H7 (cell line): ENCODE measurements around the gene DRC7. TPM values are rescaled to one million over a fixed set of nuclear protein-coding genes. Genes with fewer than 3 reads are reported as not detected.
A peak's percentile ranks its signal among the peaks of the same experiment; 100 is the strongest.

Experiments
- DNase-seq: peaks from one replicate; pipeline ENCODE4 v3.0.0; 2012
- H3K27me3 ChIP-seq: 2 replicates; pipeline ENCODE4 v1.6.0; 2011; ENCODE audit warnings: mild to moderate bottlenecking, low read length; ENCODE audit not compliant: control insufficient read depth, insufficient read depth
- H3K36me3 ChIP-seq: replicated peaks from 2 replicates; pipeline ENCODE4 v1.5.1; 2011; ENCODE audit warnings: low read length; ENCODE audit not compliant: control insufficient read depth, insufficient read depth
- H3K4me3 ChIP-seq: 2 replicates; pipeline ENCODE4 v1.5.1; 2011; ENCODE audit warnings: low read depth, mild to moderate bottlenecking, control low read depth, low read length, moderate library complexity; ENCODE audit not compliant: insufficient read depth
- total RNA-seq: library from RNA; depleted of rRNA; stranded (reverse); fragments of >200 nt; shearing (Covaris generic); gene quantifications from 2 replicates; pipeline ENCODE4 v1.2.3, GENCODE V29; 2014; rRNA removed

DRC7 gene
- 0.03 TPM in 1 of 2 replicates, not detected in the other for total RNA-seq

GRCh38 chr16:57694725-57695679 is at the start of gene DRC7:
DRC7 (plus strand) TSS chr16:57694806; CDS start chr16:57697950, 3,144 bp downstream.
- no peak within 1 kb of the TSS for H3K4me3 ChIP-seq
- DNase-seq = peak; percentile 94
- H3K27me3 ChIP-seq = no peaks in the 10 kb centered on the region

GRCh38 chr16:57645169-57645568 is 49.4 kb upstream of the DRC7 start:
- no peaks in the 10 kb centered on the region for H3K27me3 ChIP-seq
- no peak for DNase-seq
- no peak overlapping the region for H3K4me3 ChIP-seq
- no peaks in the 10 kb centered on the region for H3K36me3 ChIP-seq

More at GRCh38 chr16:57694725-57695679, at the start of gene DRC7:
- no peaks in the 10 kb centered on the region for H3K36me3 ChIP-seq

- H3K27me3 ChIP-seq = no peaks in the 10 kb centered on the region
- no peaks in the 10 kb centered on the region for H3K36me3 ChIP-seq
- no peak overlapping the region for H3K4me3 ChIP-seq
- DNase-seq = no peak
Measured at GRCh38 chr16:57645691-57646387, 48.8 kb upstream of the DRC7 start.

GRCh38 chr16:57646388-57647039 is 48.1 kb upstream of the DRC7 start:
- DNase-seq = no peak
- Histone ChIP-seq H3K36me3 (no peaks in the 10 kb centered on the region), H3K27me3 (no peaks in the 10 kb centered on the region), H3K4me3 (no peak overlapping the region)

GRCh38 chr16:57647136-57647875 is 47.3 kb upstream of the DRC7 start:
- DNase-seq = no peak
- Histone ChIP-seq H3K27me3 (no peaks in the 10 kb centered on the region), H3K36me3 (no peaks in the 10 kb centered on the region), H3K4me3 (no peak overlapping the region)

GRCh38 chr16:57648125-57648524 is 46.5 kb upstream of the DRC7 start:
- no peak overlapping the region for H3K4me3 ChIP-seq
- H3K27me3 ChIP-seq = no peaks in the 10 kb centered on the region
- DNase-seq = no peak
- H3K36me3 ChIP-seq = no peaks in the 10 kb centered on the region

- DNase-seq = peak; percentile 96
- no peaks in the 10 kb centered on the region for H3K27me3 ChIP-seq
Measured at GRCh38 chr16:57648581-57649442, 45.8 kb upstream of the DRC7 start.

GRCh38 chr16:57649443-57649751 is 45.2 kb upstream of the DRC7 start:
- Histone ChIP-seq H3K27me3 (no peaks in the 10 kb centered on the region), H3K4me3 (no peak overlapping the region), H3K36me3 (no peaks in the 10 kb centered on the region)
- no peak for DNase-seq

More at GRCh38 chr16:57648581-57649442, 45.8 kb upstream of the DRC7 start:
- H3K36me3 ChIP-seq = no peaks in the 10 kb centered on the region
- no peak overlapping the region for H3K4me3 ChIP-seq

GRCh38 chr16:57649846-57650245 is 44.8 kb upstream of the DRC7 start:
- H3K4me3 ChIP-seq = no peak overlapping the region
- no peak for DNase-seq
- H3K36me3 ChIP-seq = no peaks in the 10 kb centered on the region
- no peaks in the 10 kb centered on the region for H3K27me3 ChIP-seq

- no peak overlapping the region for H3K4me3 ChIP-seq
- no peaks in the 10 kb centered on the region for H3K27me3 ChIP-seq
- no peak for DNase-seq
Measured at GRCh38 chr16:57651344-57652333, 43.0 kb upstream of the DRC7 start.

GRCh38 chr16:57652695-57653471 is 41.7 kb upstream of the DRC7 start:
- no peak for DNase-seq
- Histone ChIP-seq H3K36me3 (no peaks in the 10 kb centered on the region), H3K27me3 (no peaks in the 10 kb centered on the region), H3K4me3 (no peak overlapping the region)

More at GRCh38 chr16:57651344-57652333, 43.0 kb upstream of the DRC7 start:
- H3K36me3 ChIP-seq = no peaks in the 10 kb centered on the region

GRCh38 chr16:57653936-57654335 is 40.7 kb upstream of the DRC7 start:
- no peak overlapping the region for H3K4me3 ChIP-seq
- DNase-seq = peak; percentile 71
- H3K36me3 ChIP-seq = no peaks in the 10 kb centered on the region
- no peaks in the 10 kb centered on the region for H3K27me3 ChIP-seq
